ENCODE results near the gene PNLIPRP3.

The PNLIPRP3 gene

DNA sequence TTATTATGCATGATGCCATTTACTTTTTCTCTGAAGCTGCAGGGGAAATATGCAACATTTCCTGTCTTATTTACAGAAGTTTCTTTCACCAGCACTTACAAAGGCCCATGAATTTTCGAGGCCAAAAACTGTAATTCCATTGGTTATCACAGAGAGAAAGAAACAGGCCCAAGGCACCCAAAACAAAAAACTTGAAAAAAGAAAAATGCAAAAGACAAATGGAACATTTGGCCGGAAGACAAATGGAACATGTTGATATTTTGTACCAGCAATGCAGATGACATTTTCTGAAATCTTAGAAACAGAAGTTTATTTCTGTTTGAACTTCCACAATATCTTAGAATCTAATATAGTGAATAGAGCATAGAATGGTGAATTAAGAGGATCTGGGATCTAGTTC is 61.8 kb downstream of the PNLIPRP3 start:
- TF ChIP-seq CREB1 (IDR thresholded peaks at IDR 0.05; ENCODE audit: low read depth) (no peak), CEBPB (IDR thresholded peaks at IDR 0.05) (no peak), TEAD4 (IDR thresholded peaks at IDR 0.05) (no peak), TCF12 (IDR thresholded peaks at IDR 0.05; ENCODE audit: low read depth) (no peak), ZBTB7A (IDR thresholded peaks at IDR 0.05; ENCODE audit: low read depth) (no peak), EP300 (IDR thresholded peaks at IDR 0.05; ENCODE audit: borderline replicate concordance) (no peak), YY1 (IDR thresholded peaks at IDR 0.05; ENCODE audit: low read depth) (no peak)
- TF ChIP-seq, protein P1, sequence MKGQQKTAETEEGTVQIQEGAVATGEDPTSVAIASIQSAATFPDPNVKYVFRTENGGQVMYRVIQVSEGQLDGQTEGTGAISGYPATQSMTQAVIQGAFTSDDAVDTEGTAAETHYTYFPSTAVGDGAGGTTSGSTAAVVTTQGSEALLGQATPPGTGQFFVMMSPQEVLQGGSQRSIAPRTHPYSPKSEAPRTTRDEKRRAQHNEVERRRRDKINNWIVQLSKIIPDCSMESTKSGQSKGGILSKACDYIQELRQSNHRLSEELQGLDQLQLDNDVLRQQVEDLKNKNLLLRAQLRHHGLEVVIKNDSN (IDR thresholded peaks at IDR 0.05), result no peak
- TF ChIP-seq, protein P2, sequence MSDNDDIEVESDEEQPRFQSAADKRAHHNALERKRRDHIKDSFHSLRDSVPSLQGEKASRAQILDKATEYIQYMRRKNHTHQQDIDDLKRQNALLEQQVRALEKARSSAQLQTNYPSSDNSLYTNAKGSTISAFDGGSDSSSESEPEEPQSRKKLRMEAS (IDR thresholded peaks at IDR 0.05), result no peak

DNA sequence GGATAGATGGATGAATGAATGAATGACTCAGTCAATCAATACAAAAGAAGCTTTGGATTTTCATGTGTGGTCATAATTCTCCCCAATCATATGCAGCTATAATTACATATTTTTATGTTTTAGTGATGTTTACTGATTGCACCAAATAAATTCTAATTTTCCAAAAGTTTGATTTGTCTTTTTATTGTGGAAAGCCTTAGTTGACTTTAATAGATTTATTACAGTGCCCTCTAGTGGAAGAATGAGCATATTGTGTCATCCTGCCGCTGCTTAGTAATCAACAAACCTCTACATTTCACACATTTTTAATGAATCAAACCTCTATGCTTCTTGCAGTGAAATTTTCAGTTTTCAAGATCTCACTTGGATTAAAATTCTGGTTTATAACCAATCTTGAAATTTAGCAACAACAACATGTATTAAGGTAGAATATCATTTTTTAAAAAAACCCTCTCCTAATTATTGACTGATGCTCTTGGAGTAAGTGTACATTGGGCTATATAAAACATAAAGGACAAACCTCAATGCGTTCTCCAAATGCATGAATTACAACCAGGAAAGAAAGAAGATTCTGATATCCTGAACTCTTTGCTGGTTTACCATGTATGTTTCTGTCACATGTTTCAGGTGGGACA is 62.5 kb downstream of the PNLIPRP3 start:
- TF ChIP-seq RAD21 (IDR thresholded peaks at IDR 0.05; ENCODE audit: low read depth) (peak; percentile 45), EP300 (IDR thresholded peaks at IDR 0.05; ENCODE audit: borderline replicate concordance) (no peak), YY1 (IDR thresholded peaks at IDR 0.05; ENCODE audit: low read depth) (no peak)

DNA sequence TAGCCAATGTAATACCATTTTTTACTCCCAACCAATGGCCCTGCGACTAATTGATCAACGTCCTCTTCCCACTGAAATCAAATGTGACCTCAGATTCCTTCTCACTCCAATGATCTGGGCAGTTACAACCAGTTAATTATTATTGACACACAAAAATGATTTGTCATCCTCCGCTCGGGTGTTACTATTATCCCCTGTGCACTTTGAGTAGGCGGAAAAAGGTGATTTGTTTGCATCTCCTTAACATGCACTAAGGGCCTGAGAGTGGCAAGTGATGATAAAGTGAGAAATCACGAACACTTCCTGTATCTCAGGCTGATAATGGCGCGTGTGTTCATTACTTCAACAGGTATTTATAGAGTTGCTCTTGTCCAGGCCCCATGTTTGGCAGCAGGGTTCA is 77.1 kb downstream of the PNLIPRP3 start:
- TF ChIP-seq CREB1 (IDR thresholded peaks at IDR 0.05; ENCODE audit: low read depth) (no peak), YY1 (IDR thresholded peaks at IDR 0.05; ENCODE audit: low read depth) (no peak), CEBPB (IDR thresholded peaks at IDR 0.05) (no peak), RAD21 (IDR thresholded peaks at IDR 0.05; ENCODE audit: low read depth) (no peak), TAF1 (IDR thresholded peaks at IDR 0.05; ENCODE audit: low read depth) (no peak), EP300 (IDR thresholded peaks at IDR 0.05; ENCODE audit: borderline replicate concordance) (no peak), TCF12 (IDR thresholded peaks at IDR 0.05; ENCODE audit: low read depth) (no peak), FOXM1 (IDR thresholded peaks at IDR 0.05; ENCODE audit: borderline replicate concordance, low read depth) (no peak), EGR1 (IDR thresholded peaks at IDR 0.05) (no peak), ZBTB7A (IDR thresholded peaks at IDR 0.05; ENCODE audit: low read depth) (no peak), NFIC (IDR thresholded peaks at IDR 0.05) (no peak), TEAD4 (IDR thresholded peaks at IDR 0.05) (no peak)
- TF ChIP-seq, protein P3, sequence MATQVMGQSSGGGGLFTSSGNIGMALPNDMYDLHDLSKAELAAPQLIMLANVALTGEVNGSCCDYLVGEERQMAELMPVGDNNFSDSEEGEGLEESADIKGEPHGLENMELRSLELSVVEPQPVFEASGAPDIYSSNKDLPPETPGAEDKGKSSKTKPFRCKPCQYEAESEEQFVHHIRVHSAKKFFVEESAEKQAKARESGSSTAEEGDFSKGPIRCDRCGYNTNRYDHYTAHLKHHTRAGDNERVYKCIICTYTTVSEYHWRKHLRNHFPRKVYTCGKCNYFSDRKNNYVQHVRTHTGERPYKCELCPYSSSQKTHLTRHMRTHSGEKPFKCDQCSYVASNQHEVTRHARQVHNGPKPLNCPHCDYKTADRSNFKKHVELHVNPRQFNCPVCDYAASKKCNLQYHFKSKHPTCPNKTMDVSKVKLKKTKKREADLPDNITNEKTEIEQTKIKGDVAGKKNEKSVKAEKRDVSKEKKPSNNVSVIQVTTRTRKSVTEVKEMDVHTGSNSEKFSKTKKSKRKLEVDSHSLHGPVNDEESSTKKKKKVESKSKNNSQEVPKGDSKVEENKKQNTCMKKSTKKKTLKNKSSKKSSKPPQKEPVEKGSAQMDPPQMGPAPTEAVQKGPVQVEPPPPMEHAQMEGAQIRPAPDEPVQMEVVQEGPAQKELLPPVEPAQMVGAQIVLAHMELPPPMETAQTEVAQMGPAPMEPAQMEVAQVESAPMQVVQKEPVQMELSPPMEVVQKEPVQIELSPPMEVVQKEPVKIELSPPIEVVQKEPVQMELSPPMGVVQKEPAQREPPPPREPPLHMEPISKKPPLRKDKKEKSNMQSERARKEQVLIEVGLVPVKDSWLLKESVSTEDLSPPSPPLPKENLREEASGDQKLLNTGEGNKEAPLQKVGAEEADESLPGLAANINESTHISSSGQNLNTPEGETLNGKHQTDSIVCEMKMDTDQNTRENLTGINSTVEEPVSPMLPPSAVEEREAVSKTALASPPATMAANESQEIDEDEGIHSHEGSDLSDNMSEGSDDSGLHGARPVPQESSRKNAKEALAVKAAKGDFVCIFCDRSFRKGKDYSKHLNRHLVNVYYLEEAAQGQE (IDR thresholded peaks at IDR 0.05; ENCODE audit: low read depth), result no peak
- TF ChIP-seq, protein P1 (IDR thresholded peaks at IDR 0.05), result no peak
- TF ChIP-seq, protein P2 (IDR thresholded peaks at IDR 0.05), result no peak

DNA sequence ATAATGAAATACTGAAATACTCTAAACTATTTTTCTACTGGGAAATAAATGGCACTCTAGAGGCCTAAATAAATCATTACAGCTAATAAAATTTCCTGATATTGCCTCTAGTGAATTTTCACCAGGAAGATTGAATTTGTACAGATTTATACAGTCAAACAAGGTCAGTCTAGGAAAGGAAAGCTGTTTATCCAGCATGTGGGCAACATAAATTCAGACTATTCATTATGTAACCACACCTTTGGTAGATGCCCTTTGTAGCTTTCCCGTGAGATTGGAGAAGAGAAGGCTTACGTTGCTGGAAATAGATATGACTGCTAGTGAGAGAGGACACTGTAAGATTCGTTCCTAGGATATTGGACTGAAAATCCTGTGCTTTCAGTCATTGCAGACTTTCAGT is 82.9 kb downstream of the PNLIPRP3 start:
- no peak for TF ChIP-seq TCF12 (IDR thresholded peaks at IDR 0.05; ENCODE audit: low read depth)
- no peak for TF ChIP-seq FOXM1 (IDR thresholded peaks at IDR 0.05; ENCODE audit: borderline replicate concordance, low read depth)
- TF ChIP-seq CEBPB (IDR thresholded peaks at IDR 0.05), result no peak
- no peak for TF ChIP-seq EP300 (IDR thresholded peaks at IDR 0.05; ENCODE audit: borderline replicate concordance)
- no peak for TF ChIP-seq TEAD4 (IDR thresholded peaks at IDR 0.05)
- TF ChIP-seq, protein P3 (IDR thresholded peaks at IDR 0.05; ENCODE audit: low read depth), result no peak
- no peak for TF ChIP-seq CREB1 (IDR thresholded peaks at IDR 0.05; ENCODE audit: low read depth)
- TF ChIP-seq RAD21 (IDR thresholded peaks at IDR 0.05; ENCODE audit: low read depth), result no peak
- TF ChIP-seq YY1 (IDR thresholded peaks at IDR 0.05; ENCODE audit: low read depth), result no peak
- TF ChIP-seq ZBTB7A (IDR thresholded peaks at IDR 0.05; ENCODE audit: low read depth), result no peak
- no peak for TF ChIP-seq EGR1 (IDR thresholded peaks at IDR 0.05)
- TF ChIP-seq, protein P2 (IDR thresholded peaks at IDR 0.05), result no peak

DNA sequence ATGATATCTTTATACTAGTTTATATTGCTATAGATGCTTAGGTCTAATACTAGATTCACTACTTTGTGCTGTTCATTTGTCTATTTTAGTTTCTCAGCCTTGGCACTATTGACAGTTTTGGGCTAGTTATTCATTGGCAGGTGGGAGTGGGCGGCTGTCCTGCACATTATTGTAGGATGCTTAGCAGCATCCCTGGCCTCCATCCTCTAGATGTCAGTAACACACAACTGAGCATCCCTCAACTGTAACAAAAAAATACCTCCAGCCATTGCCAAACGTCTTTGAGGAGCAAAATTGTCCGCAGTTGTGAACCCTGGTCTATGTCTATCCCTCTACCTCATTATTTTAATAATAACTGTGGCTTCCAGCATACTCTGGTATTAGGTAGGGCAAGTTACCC is 83.7 kb downstream of the PNLIPRP3 start:
- TF ChIP-seq TCF12 (IDR thresholded peaks at IDR 0.05; ENCODE audit: low read depth) (no peak), CEBPB (IDR thresholded peaks at IDR 0.05) (no peak), NFIC (IDR thresholded peaks at IDR 0.05) (no peak), RAD21 (IDR thresholded peaks at IDR 0.05; ENCODE audit: low read depth) (no peak), CREB1 (IDR thresholded peaks at IDR 0.05; ENCODE audit: low read depth) (no peak)
